Measurements from ENCODE around the gene NCOA5.
"Not testable (repeated sequence)": the region's sequence is repeated elsewhere in the genome, so short reads cannot be mapped to it uniquely, and the experiment has no call there.

The NCOA5 gene

DNA sequence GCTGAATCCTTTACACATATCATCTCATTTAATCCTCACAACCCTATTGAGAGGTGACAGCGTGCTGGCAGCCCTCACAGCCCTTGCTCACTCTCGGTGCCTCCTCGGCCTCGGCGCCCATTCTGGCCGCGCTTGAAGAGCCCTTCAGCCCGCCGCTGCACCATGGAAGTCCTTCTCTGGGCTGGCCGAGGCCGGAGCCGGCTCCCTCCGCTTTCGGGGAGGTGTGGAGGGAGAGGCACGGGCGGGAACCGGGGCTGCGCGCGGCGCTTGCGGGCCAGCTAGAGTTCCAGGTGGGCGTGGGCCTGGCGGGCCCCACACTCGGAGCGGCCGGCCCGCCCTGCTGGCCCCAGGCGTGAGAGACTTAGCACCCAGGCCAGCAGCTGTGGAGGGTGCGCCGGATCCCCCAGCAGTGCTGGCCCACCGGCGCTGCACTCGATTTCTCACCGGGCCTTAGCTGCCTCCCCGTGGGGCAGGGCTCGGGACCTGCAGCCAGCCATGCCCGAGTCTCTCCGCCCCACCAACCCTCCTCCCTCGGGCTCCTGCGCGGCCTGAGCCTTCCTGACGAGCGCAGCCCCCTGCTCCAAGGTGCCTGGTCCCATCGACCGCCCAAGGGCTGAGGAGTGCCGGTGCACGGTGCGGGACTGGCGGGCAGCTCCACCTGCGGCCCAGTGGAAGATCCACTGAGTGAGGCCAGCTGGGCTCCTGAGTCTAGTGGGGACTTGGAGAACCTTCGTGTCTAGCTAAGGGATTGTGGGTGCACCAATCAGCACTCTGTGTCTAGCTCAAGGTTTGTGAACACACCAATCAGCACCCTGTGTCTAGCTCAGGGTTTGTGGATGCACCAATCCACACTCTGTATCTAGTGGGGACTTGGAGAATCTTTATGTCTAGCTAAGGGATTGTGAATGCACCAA is 2.1 kb upstream of the NCOA5 start:
- not testable (repeated sequence) for DNase-seq (ENCODE audit: low read depth in 2 of 2)

- DNase-seq (ENCODE audit: low read depth in 2 of 2), result no peak
Measured at GRCh38 chr20:46089167-46089416, 670 bp downstream of the NCOA5 start.

- DNase-seq (ENCODE audit: low read depth in 2 of 2), result no peak
Measured at GRCh38 chr20:46088409-46089166, 1.2 kb downstream of the NCOA5 start.

DNA sequence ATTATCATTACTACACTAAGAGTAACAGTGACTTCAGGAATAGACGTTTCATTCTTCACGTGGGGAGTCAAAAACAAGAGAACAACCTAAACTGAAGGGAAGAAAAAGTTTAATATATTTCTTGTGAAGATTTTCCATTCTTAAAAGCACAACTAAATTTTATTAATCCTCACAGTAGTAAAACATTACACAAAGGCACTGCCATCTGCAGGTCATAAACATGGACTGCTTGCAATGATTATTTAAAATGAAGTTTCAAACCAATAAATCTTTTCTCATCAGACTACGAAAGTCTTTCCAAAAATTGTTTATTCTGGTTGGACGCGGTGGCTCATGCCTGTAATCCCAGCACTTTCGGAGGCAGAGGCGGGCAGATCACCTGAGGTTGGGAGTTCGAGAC is 2.6 kb downstream of the NCOA5 start:
- no peak for DNase-seq (ENCODE audit: low read depth in 2 of 2)

GRCh38 chr20:46085179-46085851 is 4.4 kb downstream of the NCOA5 start:
- no peak for DNase-seq (ENCODE audit: low read depth in 2 of 2)

DNA sequence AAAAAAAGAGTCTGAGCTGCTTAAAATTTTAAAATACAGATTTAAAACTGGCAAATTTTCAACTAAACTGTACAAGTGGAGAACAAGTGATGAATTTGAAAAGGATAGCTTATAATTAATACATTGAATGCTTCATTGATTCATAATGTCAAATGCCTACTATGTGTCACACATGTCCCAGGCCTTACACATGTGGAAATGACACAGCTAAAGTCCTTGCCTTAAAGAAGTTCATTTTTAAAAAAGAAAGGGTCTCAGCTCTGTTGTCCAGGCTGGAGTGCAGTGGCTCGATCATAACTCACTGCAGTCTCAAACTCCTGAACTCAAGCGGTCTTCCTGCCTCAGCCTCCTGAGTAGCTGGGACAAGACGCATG is 5.0 kb downstream of the NCOA5 start:
- DNase-seq (ENCODE audit: low read depth in 2 of 2), result no peak

DNA sequence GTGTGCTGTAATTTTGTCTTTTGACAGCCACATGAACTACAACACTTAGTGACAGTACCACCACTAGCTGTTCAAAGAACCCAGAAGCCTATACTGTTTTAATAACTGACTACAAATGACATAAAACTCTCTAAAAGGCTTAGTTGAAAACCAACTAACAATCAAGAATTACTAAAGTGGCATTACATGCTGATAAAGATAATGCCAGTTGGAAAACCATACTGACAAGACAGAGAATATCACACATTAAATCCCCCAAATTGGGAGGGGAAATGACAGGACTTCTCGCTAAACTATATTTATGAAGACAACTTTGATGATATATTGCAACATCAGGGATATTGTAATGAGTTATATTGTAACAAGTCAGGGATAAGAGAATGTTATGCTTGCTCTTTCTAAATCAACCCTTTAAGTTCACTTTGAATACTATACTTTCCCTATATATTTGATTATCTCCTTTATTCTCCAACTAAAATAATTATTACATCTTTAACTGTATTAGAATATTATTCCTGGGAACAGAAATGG is 6.2 kb downstream of the NCOA5 start:
- DNase-seq (ENCODE audit: low read depth in 2 of 2), result no peak

GRCh38 chr20:46083101-46083500 is 6.7 kb downstream of the NCOA5 start:
- DNase-seq (ENCODE audit: low read depth in 2 of 2), result no peak

DNA sequence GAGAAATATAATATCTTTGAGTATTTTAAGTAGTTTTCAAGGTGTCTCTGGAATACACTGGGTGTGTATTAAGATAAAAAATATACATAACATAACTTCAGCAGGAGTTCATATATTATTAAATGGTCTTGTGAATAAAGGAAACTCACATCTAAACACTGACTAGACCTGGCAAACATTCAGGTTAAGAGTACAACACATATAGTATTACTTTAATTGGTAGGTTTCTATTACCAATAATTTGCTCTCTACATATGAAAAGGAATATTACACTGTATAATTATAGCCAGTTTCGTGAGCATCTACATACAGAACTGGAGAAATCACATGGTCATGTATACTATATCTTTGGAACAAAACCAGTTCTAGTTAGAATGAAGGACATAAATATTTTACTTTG is 8.7 kb downstream of the NCOA5 start:
- DNase-seq (ENCODE audit: low read depth in 2 of 2), result no peak

DNA sequence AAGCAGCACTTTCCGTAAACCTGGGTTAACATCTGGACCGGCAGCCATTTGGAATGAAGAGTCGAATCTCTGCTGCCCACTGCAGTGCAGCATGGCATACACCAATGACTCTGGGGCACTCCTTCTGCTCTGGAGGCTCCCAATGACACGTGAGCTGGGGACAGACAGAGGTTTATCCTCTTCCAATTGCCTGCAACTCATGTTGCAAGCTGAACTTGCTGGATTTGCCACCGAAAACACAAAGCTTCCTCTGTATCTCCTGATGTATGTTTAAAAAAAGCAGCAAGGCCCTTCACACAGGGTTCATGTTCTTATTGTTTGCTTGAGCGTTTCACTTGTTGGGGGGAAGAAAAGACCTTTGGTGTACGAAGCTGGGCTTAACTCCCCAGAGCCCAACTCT is 10.8 kb downstream of the NCOA5 start:
- DNase-seq (ENCODE audit: low read depth in 2 of 2), result no peak

DNA sequence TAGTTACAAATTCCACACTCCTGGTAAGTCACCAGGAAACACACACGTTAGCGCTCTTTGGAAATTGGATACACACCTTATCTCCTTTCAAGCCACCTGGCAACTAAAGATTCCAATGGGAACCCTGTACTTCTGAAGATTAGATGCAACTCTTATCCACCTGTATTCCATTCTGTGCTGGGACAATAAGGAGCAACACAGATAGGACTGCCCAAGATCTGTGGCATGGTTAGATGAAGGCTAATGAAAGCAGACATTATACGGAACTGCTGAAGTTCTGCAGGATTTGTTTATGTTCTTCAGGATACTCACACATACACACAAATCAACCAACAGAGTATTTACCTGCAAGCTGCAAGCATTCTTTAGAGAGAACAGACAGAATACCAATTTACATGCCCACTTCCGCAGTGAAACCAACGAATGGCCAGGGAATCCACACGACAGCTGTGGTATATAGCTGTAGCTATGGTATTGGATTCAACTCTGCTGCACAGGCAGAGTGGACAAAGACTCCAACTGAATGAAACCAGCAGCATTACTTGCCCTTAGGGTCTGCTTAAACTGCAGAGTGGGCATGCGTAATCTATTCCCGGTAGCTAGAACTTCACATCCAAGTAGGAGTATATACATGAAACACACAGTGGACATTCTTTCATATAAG is 12.0 kb downstream of the NCOA5 start:
- DNase-seq (ENCODE audit: low read depth in 2 of 2), result no peak

- DNase-seq (ENCODE audit: low read depth in 2 of 2), result no peak
Measured at GRCh38 chr20:46076806-46077205, 13.0 kb downstream of the NCOA5 start.

- DNase-seq (ENCODE audit: low read depth in 2 of 2), result no peak
Measured at GRCh38 chr20:46074006-46074405, 15.8 kb downstream of the NCOA5 start.

DNA sequence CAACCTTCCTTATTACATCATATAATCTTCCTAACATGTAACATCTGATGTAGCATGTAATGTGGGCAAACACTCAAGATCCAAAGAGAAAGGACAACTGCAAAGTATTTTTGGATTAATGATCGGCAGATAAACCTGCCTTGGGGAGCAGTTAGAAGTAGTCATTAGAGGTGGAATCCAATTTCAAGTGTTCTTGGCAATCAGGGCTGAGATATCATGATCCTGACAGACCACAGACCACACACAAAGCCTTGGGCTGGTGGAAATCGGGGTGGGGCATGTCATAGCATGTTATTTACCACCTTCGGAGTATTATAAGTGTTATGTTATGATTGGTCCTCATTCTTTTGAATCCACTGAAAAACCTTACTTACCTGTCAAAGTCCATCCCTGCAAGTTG is 16.3 kb downstream of the NCOA5 start:
- DNase-seq (ENCODE audit: low read depth in 2 of 2), result no peak

DNA sequence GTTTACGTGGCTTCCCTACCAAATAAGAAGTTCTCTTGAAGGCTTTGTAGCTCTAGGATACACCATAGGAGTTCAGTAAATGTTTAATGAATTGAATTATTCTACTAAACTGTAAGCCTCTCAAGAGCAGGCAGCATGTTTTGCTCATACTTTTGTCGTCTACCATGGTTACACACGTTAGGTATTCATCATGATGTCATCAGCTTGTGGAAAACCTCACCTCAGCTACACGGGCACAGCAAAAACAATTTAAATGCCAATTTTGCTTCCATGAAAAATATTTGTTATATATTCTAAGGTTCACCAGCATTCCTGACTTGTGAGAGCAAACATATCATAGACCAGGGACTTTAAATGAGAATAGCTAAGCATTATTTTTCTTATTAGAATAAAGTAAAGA is 16.7 kb downstream of the NCOA5 start:
- DNase-seq (ENCODE audit: low read depth in 2 of 2), result no peak

GRCh38 chr20:46071573-46071972 is 18.2 kb downstream of the NCOA5 start:
- DNase-seq (ENCODE audit: low read depth in 2 of 2), result no peak

- DNase-seq (ENCODE audit: low read depth in 2 of 2), result no peak
Measured at GRCh38 chr20:46070215-46070900, 19.4 kb downstream of the NCOA5 start.

GRCh38 chr20:46065691-46066090 is 24.1 kb downstream of the NCOA5 start:
- no peak for DNase-seq (ENCODE audit: low read depth in 2 of 2)

- no peak for DNase-seq (ENCODE audit: low read depth in 2 of 2)
Measured at GRCh38 chr20:46065006-46065405, 24.8 kb downstream of the NCOA5 start.

DNA sequence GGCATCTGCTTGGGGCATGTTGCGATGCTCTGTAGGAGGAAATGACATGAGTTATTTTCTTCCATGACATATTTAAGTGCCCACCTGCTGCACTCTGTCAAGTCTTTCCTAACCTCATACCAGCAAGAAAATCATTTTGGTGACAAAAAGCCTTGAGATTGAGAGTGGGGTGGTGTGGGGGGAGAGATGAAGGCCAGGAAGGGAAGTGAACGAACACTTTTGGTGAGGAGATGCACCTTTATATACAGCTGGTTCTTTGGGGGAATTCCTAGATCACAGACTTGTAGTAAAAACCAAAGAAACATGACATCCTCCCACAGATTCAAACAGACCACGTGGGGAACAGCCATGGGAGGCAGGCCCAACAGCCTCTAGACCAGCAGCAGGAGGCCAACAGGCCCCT is 26.1 kb downstream of the NCOA5 start:
- no peak for DNase-seq (ENCODE audit: low read depth in 2 of 2)

GRCh38 chr20:46063151-46063550 is 26.6 kb downstream of the NCOA5 start:
- no peak for DNase-seq (ENCODE audit: low read depth in 2 of 2)

Data from fibroblast of skin of left biceps (primary cell).